Measurements from ENCODE around the gene AHNAK2.

GRCh38 chr14:104925855-104926609 lies 52.1 kb downstream of the AHNAK2 start:
- TF ChIP-seq EZH2 (IDR thresholded peaks at IDR 0.05; ENCODE audit: low read depth), result no peak
- TF ChIP-seq CTCF (conservative IDR thresholded peaks at IDR 0.05), result no peak
